Right atrium auricular region (tissue), 2 donors: ENCODE results near the gene MRPL4. TPM values are rescaled to one million over a fixed set of nuclear protein-coding genes. Genes with fewer than 3 reads are reported as not detected.

Experiments
- DNase-seq: peaks from one replicate; pipeline ENCODE4 v3.0.0-alpha.2; 2019; ENCODE audit warnings: low spot score
- H3K27ac ChIP-seq, 2 donors: fragments of 200-600 bp; sonication (generic); 1 replicate in 1 of 2; 2 replicates in 1 of 2; pipeline ENCODE4 v1.5.1; 2016 to 2019
- H3K27me3 ChIP-seq, 2 donors: fragments of 200-600 bp; sonication (generic); one replicate each; pipeline versions ENCODE4 v1.5.1 to v1.6.0; 2017 to 2019
- H3K36me3 ChIP-seq: fragments of 200-600 bp; sonication (generic); one replicate; pipeline ENCODE4 v1.5.1; 2016
- H3K4me1 ChIP-seq, 2 donors: fragments of 200-600 bp; sonication (generic); one replicate each; pipeline versions ENCODE4 v1.5.1 to v1.6.0; 2017 to 2019
- H3K4me3 ChIP-seq, 2 donors: fragments of 200-600 bp; sonication (generic); 1 replicate in 1 of 2; 2 replicates in 1 of 2; pipeline ENCODE4 v1.5.1; 2017 to 2019; ENCODE audit warnings: mild to moderate bottlenecking in 1 of 2, moderate library complexity in 1 of 2
- H3K9me3 ChIP-seq, 2 donors: fragments of 200-600 bp; sonication (generic); one replicate each; pipeline ENCODE4 v1.5.1; 2019
- CTCF ChIP-seq, 2 donors: fragments of 200-600 bp; sonication (generic); IDR thresholded peaks; one replicate each; pipeline ENCODE4 v1.5.1; 2019; ENCODE audit warnings: antibody characterized with exemption in 2 of 2
- total RNA-seq, 2 donors: library from RNA; depleted of rRNA; stranded (reverse); fragments of >200 nt; gene quantifications; one replicate each; pipeline ENCODE4 v1.1.0, GENCODE V29; 2016

Gene MRPL4
- total RNA-seq, 2 donors from 2014 or later: 75.9 to 86.3 TPM

DNA sequence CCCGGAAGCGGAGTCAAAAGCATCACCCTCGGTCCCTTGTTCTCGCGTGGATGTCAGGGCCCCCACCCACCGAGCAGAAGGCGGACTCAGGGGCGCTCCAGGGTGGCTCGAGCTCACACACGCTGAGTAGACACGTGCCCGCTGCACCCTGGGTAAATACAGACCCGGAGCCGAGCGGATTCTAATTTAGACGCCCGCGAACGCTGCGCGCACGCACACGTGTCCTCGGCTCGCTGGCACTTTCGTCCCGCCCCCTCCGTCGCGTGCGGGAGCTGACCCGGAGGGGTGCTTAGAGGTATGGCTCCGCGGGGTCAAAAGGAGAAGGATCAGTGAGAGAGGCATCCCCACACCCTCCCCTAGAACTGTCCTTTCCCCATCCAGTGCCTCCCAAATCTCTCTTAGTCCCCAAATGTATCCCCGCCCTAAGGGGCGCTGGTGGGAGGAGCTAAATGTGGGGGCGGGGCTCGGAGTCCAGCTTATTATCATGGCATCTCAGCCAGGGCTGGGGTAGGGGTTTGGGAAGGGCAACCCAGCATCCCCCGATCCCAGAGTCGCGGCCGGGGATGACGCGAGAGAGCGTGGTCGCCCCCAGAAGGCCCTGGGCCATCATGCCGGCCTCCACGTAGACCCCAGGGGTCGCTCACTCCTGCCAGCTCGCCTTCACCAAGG is 37.3 kb downstream of the MRPL4 start:
- H3K4me1 ChIP-seq: peaks cover 0 to 77% of the 10 kb centered on the region in 2 donors
- peaks cover 6% of the 10 kb centered on the region for H3K36me3 ChIP-seq
- peak overlapping the region; percentile 20 to 41 for H3K4me3 ChIP-seq
- peaks cover 36 to 46% of the 10 kb centered on the region in 2 donors for H3K27me3 ChIP-seq
- H3K9me3 ChIP-seq: no peaks in the 10 kb centered on the region
- no peak overlapping the region for H3K27ac ChIP-seq
- TF ChIP-seq CTCF (IDR thresholded peaks at IDR 0.05): no peak
- no peak for DNase-seq

DNA sequence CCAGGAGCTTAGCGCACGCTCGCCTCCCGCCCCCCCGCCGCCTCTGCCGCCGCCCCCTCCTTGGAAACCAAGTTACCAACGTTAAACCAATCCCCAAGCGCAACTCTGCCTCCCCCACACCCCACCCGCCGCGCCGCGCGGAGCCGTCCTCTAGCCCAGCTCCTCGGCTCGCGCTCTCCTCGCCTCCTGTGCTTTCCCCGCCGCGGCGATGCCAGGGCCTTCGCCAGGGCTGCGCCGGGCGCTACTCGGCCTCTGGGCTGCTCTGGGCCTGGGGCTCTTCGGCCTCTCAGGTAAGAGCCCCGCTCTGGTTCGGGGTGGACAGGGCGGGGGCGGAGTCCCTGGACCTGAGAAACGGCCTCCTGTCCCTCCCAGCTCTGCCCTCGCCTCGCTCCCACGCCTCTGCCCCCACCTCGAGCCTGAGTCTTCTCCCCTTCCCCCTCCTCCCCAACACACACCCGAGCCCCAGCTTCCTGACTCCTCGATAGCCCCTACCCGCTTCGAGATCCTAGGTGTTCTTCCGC is 37.9 kb downstream of the MRPL4 start, which contains the start of gene ICAM5:
Gene ICAM5, plus strand, starts transcription at position 117 of the 521 bp plus-strand sequence. Its CDS starts 92 bp downstream, at position 209.
- Histone ChIP-seq H3K36me3 (peaks cover under 1% of the 10 kb centered on the region), H3K27ac (no peak within 1 kb of the TSS), H3K4me1 (peaks cover 0 to 77% of the 10 kb centered on the region in 2 donors), H3K4me3 (peak within 1 kb of the TSS; percentile 20 to 41), H3K9me3 (no peaks in the 10 kb centered on the region), H3K27me3 (peaks cover 39 to 51% of the 10 kb centered on the region in 2 donors)
- no peak for TF ChIP-seq CTCF (IDR thresholded peaks at IDR 0.05)
- DNase-seq: no peak

GRCh38 chr19:10290357-10290875 is 38.4 kb downstream of the MRPL4 start:
- no peak overlapping the region for H3K27ac ChIP-seq
- H3K4me3 ChIP-seq: peak overlapping the region; percentile 18 to 41
- peaks cover 0 to 81% of the 10 kb centered on the region in 2 donors for H3K4me1 ChIP-seq
- H3K36me3 ChIP-seq: no peaks in the 10 kb centered on the region
- no peaks in the 10 kb centered on the region for H3K9me3 ChIP-seq
- no peak for TF ChIP-seq CTCF (IDR thresholded peaks at IDR 0.05)
- DNase-seq: no peak
- H3K27me3 ChIP-seq: peaks cover 39 to 56% of the 10 kb centered on the region in 2 donors

DNA sequence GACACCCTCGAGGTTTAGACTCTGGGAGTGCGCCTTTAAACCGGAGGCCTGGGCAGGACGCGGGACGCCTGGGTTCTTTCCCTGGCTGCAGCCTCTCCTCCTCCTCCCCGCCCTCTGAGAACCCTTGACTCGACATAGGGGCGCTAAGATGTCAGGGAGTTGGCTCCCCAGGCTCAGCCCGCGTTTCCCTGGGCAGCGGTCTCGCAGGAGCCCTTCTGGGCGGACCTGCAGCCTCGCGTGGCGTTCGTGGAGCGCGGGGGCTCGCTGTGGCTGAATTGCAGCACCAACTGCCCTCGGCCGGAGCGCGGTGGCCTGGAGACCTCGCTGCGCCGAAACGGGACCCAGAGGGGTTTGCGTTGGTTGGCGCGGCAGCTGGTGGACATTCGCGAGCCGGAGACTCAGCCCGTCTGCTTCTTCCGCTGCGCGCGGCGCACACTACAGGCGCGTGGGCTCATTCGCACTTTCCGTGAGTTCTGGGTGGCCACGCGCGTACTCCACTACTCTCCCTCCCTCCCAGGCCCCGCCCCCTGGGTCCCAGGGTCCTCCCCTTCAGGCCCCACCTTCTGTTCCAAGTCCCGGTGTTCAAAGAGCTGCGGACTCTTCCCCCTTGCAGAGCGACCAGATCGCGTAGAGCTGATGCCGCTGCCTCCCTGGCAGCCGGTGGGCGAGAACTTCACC is 39.0 kb downstream of the MRPL4 start:
- Histone ChIP-seq H3K27ac (no peak overlapping the region), H3K9me3 (no peaks in the 10 kb centered on the region), H3K4me1 (peaks cover 0 to 83% of the 10 kb centered on the region in 2 donors), H3K4me3 (peak overlapping the region; percentile 18 to 41), H3K36me3 (no peaks in the 10 kb centered on the region), H3K27me3 (peaks cover 39 to 62% of the 10 kb centered on the region in 2 donors)
- no peak for DNase-seq
- TF ChIP-seq CTCF (IDR thresholded peaks at IDR 0.05): no peak

GRCh38 chr19:10291554-10292205 is 39.7 kb downstream of the MRPL4 start:
- no peak for TF ChIP-seq CTCF (IDR thresholded peaks at IDR 0.05)

More at GRCh38 chr19:10291554-10292205, 39.7 kb downstream of the MRPL4 start:
- no peaks in the 10 kb centered on the region for H3K9me3 ChIP-seq
- DNase-seq: no peak
- peaks cover 39 to 65% of the 10 kb centered on the region in 2 donors for H3K27me3 ChIP-seq
- no peaks in the 10 kb centered on the region for H3K36me3 ChIP-seq
- peak overlapping the region; percentile 18 to 41 for H3K4me3 ChIP-seq
- H3K4me1 ChIP-seq: peaks cover 0 to 79% of the 10 kb centered on the region in 2 donors
- no peak overlapping the region for H3K27ac ChIP-seq
